Vagina (tissue), 2 donors: Measurements from ENCODE around the gene NASP.

Experiments used
- POLR2A ChIP-seq, 2 donors: fragments of 450-650 bp; IDR thresholded peaks; one replicate each; pipeline ENCODE4 v1.6.1; 2017; ENCODE audit warnings: antibody characterized with exemption in 2 of 2, mild to moderate bottlenecking in 2 of 2, moderate library complexity in 2 of 2
- TF ChIP-seq, protein P1 (sequence below), 3 experiments: fragments of 450-650 bp in 2 of 3; fragments of 200-600 bp in 1 of 3; sonication (generic) in 1 of 3; IDR thresholded peaks; one replicate each; pipeline ENCODE4 v1.5.1; 2017 to 2019; ENCODE audit warnings: antibody characterized with exemption in 3 of 3, mild to moderate bottlenecking in 2 of 3, moderate library complexity in 2 of 3

DNA sequence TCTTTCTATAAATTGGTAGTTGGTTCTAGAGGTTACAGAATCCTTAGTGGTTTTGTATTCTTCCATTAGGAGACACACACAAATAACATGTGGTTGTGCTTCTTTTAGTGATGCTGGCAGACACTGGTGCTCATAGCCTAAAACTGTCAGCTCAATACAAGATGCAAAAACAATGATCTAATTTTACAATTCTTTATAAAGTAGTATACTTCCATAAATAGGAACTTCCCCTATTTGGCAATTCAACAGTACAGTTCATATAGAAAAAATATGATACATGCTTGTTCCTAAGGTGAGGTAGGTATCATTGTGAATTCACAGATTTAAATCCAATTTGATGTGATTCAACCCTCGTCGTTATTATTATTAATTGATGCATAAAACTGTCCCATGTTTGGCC, 60.8 kb downstream of the NASP start:
- TF ChIP-seq POLR2A (IDR thresholded peaks at IDR 0.05): no peak
- TF ChIP-seq, protein P1, sequence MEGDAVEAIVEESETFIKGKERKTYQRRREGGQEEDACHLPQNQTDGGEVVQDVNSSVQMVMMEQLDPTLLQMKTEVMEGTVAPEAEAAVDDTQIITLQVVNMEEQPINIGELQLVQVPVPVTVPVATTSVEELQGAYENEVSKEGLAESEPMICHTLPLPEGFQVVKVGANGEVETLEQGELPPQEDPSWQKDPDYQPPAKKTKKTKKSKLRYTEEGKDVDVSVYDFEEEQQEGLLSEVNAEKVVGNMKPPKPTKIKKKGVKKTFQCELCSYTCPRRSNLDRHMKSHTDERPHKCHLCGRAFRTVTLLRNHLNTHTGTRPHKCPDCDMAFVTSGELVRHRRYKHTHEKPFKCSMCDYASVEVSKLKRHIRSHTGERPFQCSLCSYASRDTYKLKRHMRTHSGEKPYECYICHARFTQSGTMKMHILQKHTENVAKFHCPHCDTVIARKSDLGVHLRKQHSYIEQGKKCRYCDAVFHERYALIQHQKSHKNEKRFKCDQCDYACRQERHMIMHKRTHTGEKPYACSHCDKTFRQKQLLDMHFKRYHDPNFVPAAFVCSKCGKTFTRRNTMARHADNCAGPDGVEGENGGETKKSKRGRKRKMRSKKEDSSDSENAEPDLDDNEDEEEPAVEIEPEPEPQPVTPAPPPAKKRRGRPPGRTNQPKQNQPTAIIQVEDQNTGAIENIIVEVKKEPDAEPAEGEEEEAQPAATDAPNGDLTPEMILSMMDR (IDR thresholded peaks at IDR 0.05): no peak
